SW 1271 (cell line): ENCODE measurements around the gene ATP5F1A.
"Not testable (repeated sequence)": the region's sequence is repeated elsewhere in the genome, so short reads cannot be mapped to it uniquely, and the experiment has no call there.

Experiments
- DNase-seq, 2 experiments: peaks; one replicate each; lab custom pipeline; 2025; lab: John Stamatoyannopoulos, UW

The ATP5F1A gene

DNA sequence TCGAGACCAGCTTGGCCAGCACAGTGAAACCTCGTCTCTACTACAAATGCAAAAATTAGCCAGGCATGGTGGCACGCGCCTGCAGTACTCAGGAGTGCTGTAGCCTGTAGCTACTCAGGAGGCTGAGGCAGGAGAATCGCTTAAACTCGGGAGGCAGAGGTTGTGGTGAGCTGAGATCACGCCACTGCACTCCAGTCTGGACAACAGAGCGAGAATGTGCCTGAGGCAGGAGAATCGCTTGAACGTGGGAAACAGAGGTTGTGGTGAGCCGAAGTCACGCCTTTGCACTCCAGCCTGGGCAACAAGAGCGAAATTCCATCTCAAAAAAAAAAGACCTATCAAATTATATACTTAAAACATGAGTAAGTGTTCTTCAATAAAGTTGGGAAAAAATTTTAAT lies 50.7 kb downstream of the ATP5F1A start:
- not testable (repeated sequence) for DNase-seq

DNA sequence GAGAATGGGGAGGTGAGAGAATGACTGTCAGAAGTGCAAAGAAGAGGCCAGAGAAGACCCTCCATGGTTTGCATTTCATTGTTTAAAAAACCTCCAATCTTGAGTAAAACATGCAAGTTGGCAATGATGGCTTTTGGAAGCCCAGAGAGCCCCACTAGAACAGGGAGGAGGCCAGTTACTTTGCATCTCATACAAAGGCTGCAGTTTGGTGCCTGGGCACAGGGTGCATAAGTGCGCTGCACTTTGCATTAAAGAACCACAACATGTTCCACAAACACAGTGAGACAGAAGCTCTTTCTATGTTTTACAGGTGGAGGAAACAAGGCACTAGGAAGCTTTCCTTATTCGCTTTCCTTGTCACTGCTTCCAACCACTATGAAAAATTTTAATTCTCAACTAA lies 51.4 kb downstream of the ATP5F1A start:
- no peak for DNase-seq

DNA sequence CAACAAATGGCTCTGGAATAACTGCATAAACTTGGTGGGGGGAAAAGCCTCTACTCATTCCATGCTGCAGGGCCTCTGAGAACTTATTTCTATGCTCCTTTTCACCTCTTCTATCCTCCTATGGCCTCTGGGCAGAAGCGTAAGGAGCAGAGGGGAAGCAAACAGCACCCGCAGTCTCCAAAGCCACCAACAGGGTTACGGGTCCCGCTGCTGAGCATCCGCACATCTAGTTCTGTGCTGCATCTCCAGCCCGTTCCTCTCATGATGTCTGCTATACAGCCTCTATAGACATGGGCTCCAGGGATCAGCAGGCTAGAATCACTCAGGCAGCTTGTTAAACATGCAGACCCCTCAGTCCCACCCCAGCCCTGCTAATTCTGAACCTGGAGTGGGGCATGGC lies 52.0 kb downstream of the ATP5F1A start:
- DNase-seq = no peak

DNA sequence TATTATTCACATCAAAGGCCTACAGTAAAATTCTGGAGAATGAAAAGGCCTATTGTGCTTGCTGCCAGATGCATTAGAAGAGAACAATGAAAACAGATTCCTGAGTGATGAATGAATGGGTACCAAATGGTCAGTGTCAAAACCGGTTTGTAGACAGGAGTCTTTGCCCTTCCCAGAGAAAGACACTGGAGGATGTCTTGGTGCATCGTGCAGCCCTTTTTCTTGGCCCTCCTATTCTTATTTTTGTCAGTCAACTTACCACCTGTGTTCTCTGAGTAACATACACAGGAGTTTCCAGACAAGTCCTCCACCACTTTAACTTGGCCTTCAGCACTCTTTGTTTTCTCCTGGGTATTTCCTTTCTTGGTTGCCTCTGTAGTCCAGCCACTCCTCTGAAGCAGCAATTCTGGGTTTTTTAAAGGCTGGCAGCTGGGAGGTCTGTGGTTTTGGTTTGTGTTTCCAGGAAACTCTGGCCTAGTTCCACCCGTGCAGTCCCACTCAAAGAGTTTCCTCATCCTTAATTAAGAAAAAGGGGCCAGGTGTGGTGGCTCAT lies 55.4 kb downstream of the ATP5F1A start:
- DNase-seq = no peak

DNA sequence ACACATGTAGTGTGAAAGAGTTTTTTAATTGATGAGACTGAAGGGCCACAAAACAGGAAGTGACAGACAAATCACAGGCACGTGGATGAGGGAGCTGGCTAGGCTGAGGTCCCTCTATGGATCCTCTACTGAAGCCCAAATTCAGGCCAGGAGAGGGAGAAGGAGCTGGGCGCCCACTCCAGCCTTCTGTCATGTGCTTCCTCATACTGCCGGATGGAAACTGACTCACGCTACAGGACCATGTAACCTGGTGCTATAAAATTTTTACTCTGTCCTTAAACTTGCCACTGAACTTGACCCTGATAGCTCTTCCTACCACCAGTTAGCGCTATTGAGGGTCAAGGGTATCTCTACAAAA lies 57.4 kb downstream of the ATP5F1A start:
- no peak for DNase-seq

DNA sequence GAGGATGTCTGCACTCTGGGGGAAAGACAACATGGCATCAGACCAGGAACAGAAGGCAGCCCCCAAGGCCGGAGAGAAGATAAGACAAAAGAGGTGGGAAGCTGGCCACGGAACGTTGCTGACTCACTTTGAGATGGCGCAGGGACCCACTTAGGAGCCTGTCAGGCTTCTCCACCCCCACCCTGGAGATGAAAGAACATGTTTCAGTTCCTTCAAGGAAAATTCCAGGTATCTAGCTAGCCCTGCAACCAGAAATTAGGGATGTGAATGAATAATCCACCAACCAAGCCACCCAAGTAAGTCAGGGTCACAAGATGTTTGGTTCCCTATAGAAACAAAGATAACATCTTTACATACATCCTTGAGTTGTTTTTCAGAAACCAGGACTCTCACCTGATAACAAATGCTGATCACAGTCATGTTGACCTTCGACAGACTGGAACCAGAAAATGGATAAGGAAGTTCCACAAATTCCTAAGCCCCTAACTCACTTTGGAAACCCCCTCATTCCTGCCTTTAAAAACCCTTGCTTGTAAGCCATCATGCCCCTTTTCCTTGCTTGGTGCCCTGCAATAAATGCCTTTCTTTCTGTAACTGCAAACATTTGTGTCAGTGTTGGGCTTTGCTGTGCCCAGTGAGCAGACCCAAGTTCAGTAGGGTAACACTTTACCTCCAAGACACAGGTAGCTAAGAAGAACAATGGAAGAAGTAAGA lies 57.9 kb downstream of the ATP5F1A start:
- DNase-seq = no peak

DNA sequence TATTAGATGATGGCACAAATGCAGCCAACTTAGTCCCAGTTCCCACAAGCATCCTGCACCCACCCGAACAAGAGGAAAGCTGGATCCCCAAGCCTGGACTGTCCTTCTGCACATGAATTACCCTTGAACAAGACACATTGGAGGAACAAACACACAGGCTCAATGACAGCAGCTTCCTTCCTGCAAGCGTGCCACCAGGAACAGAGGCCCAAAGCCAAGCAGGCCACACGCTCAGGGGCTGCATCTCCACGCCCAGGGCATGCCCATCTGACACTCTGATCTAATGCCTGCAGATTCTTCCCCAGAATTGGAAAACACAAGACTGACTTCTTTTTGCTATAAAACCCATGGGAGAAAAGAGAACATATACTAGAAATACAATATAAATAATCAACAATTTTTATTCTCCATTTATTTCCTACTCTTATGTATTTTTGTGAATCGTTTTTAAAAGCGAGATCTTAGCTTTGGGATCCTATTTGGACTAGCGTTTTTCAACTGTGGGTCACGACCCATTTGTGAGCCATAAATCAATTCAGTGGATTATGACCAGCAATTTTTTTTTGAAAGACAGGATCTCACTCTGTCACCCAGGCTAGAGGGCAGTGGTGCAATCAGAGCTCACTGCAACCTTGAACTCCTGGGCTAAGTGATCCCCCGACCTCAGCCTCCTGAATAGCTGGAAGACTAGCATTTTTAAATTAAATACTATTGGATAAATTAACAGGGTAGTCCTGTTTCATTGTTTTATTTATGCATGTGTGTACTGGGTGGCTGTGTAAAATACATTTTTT lies 60.4 kb downstream of the ATP5F1A start:
- no peak for DNase-seq

DNA sequence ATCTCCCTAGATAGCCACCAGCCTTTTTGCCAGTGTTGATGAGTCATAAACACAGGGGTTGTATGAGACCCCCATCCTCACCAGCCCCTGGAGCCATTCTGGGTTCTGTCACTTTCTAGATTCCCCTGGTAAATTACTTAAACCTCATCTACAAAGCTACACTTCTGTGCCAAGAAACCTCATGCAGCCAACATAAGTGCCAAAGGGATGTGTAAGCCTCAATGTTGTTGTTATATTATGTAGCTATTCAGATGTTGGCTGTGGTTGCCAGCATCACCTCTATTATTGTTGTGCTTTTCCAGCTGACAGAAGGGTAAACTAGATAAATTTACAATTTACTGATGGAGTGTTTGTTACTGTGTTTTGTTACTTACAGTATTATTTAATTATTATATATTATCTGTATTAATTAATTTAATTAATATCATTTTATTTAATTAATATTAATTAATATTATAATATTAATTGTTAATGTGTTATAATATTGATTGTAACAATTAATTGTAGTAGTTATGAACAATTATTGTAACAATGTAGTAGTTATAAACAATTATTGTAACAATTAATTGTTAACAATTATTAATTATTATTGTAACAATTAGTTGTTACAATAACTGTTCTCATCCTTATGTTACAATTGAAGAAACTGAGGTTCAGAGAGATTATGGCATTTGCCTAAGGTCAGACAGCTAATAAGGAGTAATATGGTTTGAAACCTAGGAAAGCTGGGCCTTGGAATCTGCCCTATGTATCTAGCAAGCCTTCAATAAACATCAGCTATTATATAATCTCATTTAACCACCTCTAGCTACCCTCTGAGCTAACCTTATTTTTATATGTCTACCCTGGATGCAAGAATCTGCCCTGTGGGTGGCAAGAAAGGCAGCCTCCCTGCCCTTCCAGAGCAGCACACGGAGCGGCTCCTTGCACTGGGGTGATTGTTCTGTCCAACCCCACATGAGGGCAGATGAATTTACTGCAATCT lies 62.1 kb downstream of the ATP5F1A start:
- no peak for DNase-seq

DNA sequence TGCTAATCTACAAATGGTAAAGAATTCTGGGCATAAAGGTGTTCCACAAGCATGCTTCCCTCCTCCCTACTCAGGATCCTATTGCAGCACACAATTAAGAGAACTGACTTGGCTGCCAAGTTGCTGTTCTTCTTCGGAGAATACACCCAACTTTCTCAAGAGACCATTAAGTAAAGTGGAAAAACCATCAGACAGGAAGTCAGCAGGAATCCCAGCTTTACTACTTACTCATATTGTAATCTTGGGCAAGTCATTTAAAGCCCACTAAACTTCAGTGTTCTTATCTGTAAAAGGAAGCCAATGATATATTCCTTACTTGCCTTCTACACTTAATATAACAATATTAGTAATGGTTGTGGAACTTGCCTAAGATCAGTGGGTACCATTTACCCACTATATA lies 63.9 kb downstream of the ATP5F1A start:
- DNase-seq = no peak

DNA sequence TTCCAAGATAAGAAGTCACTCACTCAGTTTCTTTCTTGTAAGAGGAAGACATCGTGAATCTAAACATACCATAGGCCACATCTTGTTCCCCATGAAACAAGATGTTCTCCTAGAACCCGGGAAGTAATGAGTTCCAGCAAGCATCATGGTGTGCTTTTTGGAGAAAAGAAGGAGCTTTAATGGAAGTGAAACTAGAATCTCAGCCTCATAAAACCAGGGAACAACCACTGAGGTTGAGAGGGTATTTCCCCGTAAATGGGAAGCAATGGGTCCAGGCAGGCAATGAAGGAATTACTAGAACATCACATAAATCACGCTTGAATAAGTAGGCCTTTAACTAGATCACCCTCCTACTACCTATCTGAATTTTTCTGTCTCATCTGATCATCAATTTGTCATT lies 66.4 kb downstream of the ATP5F1A start:
- no peak for DNase-seq
